Measurements from ENCODE around the gene ZMYND10.

Gene ZMYND10

GRCh38 chr3:50300681-50301254, 44.8 kb downstream of the ZMYND10 start:
- no peak for DNase-seq

- peak; percentile 78 to 85 (median 84) for DNase-seq
Measured at GRCh38 chr3:50299929-50300680, 45.4 kb downstream of the ZMYND10 start.

- DNase-seq: no peak
Measured at GRCh38 chr3:50299638-50299928, 45.9 kb downstream of the ZMYND10 start.

- DNase-seq: peak; percentile 99 to 100 (median 100)
Measured at GRCh38 chr3:50298836-50299637, 46.5 kb downstream of the ZMYND10 start, which contains the start of the genes HYAL3 and NAA80. HYAL3 (minus strand) TSS chr3:50299405; CDS start chr3:50295602, 3,803 bp downstream. NAA80 (minus strand) TSS chr3:50299405; CDS start chr3:50297463, 1,942 bp downstream.

GRCh38 chr3:50297896-50298725, 47.4 kb downstream of the ZMYND10 start:
- DNase-seq: peak in 1 of 3 donors; percentile 35

GRCh38 chr3:50297384-50297775, 48.2 kb downstream of the ZMYND10 start:
- no peak for DNase-seq

- DNase-seq: no peak
Measured at GRCh38 chr3:50296721-50297383, 48.7 kb downstream of the ZMYND10 start.

GRCh38 chr3:50295553-50296431, 49.7 kb downstream of the ZMYND10 start:
- no peak for DNase-seq

- DNase-seq: no peak
Measured at GRCh38 chr3:50294492-50295403, 50.8 kb downstream of the ZMYND10 start.

GRCh38 chr3:50294089-50294488, 51.4 kb downstream of the ZMYND10 start:
- DNase-seq: no peak

GRCh38 chr3:50293079-50293801, 52.3 kb downstream of the ZMYND10 start:
- no peak for DNase-seq

- DNase-seq: peak; percentile 98 to 99 (median 99)
Measured at GRCh38 chr3:50292159-50293078, 53.1 kb downstream of the ZMYND10 start, which contains the start of gene IFRD2. IFRD2 (minus strand) TSS chr3:50292429; CDS start chr3:50292274, 155 bp downstream.
